T47D (cell line): ENCODE results near the gene TM9SF1.

Source experiments
- DNase-seq, 2 experiments: peaks; one replicate each; pipeline versions ENCODE4 v3.0.0 to v3.0.0-alpha.2; 2011 to 2012; ENCODE audit warnings: low read depth in 1 of 2, low spot score in 1 of 2
- JUND ChIP-seq: IDR thresholded peaks from 2 replicates; pipeline ENCODE4 v1.6.1; 2012; ENCODE audit warnings: low read depth
- in situ Hi-C: cut with HindIII; loops from 2 replicates; pipeline ENCODE4 v1.10.0; 2016; ENCODE audit warnings: low sequenced_read_pairs, low pct_unique_long_range_greater_than_20kb

The TM9SF1 gene

GRCh38 chr14:24198814-24199524 is 3.7 kb upstream of the TM9SF1 start:
- no peak for DNase-seq
- TF ChIP-seq JUND, result no peak
- in situ Hi-C loops, result no loop called here

DNA sequence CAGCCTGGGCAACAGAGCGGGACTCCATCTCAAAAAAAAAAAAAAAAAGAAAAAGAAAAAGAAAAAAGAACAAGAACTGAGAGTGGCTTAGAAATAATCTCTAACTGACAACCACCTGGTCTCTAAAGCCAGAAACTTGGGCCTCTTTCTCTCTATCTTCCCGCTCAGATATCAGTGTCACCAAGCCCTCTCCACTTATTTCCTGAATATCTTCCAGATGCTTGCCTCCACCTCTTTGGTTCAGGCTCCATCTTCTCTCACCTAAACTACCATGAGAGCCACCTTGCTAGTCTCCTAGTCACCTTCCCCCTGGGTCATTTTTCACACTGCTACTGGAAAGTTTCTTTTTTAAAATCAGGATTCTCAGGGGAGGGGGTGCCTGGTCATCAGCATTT is 1.8 kb upstream of the TM9SF1 start:
- TF ChIP-seq JUND, result no peak
- DNase-seq, result no peak
- in situ Hi-C loops, result no loop called here

DNA sequence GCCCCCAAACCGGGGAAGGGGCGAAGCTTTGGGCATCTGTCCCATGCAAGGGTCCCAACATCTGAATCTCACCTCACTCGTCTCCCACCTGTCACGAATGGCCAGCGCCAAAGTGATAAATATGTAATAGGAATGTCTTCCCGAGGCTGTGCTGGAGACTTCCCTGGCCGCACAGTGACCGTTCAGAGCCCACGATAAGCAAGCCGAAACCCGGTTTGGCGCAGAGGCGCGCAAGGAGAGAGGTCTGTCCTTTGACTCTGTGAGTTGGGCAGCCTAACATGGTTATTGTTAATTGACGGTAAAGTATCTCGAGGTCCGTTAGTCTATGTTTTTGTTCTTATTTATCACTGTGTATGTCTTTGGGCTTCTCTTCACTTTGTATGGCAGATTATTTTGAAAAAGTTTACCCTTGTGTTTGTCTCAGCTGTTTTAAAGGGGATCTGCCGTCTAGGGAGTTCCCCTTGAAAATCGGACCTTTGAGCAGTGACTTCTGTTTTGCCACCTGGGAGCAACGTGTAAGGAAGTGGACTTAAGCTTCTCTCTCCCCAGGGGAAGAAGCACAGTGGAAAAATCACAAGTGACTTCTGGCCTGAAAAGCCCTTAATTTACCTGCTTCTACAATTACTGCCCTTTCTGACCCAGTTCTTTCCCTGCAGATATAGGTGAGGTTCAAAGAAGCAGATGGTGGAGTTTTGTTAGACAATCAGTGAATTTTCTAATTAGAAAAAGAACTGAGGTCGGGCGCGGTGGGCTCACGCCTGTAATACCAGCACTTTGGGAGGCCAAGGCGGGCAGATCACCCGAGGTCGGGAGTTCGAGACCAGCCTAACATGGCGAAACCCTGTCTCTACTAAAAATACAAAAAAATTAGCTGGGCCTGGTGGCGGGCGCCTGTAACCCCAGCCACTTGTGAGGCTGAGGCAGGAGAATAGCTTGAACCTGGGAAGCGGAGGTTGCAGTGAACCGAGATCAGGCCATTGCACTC is 1.1 kb upstream of the TM9SF1 start:
- no peak for TF ChIP-seq JUND
- DNase-seq, result no peak
- in situ Hi-C loops, result no loop called here

DNA sequence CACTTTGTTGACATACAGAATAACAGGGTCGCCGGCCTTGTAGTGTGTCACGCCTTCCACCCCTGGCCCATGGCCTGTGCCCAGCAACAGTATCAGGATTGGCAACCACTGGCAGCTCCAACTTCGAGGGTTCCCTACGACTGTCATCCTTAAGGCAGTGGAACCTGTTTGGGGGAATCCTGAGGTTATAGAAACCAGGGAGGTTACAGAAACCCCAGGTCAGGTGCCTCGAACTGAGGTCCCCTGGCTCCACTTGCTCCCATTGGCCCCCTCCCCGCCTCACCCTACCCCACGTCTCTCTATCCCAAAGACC is 412 bp downstream of the TM9SF1 start:
- in situ Hi-C loops, result no loop called here
- no peak for DNase-seq
- no peak for TF ChIP-seq JUND

- no peak for TF ChIP-seq JUND
- DNase-seq, result no peak
- in situ Hi-C loops, result no loop called here
These were observed 912 bp downstream of the TM9SF1 start for GRCh38 chr14:24194186-24194872.

DNA sequence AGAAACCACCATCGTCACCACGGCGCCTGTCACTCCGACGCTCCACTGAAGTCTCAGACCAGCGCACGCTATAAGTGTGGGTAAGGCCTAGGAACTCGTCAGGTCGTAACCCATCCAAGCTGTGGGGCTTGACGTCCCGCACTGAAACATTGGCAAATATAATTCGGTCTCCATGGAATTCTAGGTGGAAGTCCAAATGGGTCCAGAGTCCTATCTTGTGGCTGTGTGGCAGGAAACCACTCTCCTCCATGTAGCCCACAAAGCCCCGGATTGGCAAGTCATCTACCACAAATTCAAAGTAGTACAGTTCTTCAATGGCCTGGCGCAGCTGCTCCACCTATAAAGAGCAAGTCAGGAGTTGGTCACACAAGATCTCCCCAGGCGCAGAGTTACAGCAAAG is 2.3 kb downstream of the TM9SF1 start:
- no peak for DNase-seq
- TF ChIP-seq JUND, result no peak
- in situ Hi-C loops, result no loop called here

DNA sequence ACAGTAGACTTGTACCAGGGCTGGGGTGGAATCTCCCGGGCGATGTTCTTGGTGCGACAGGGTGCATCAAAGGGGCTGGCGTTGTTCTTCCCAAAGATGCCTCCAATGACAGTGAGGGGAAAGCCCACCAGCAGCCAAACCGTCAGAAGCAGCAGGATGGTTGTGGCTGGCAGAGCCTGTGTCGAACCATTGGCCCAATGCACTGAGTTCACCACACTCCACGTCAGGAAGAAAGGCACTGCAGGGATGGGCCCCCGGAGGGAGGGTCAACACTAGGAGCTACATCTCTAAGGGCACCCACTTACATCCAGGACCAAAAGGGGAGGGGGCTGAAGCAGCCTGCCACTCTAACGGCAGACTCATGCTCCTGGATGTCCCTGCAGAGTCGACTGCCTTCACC is 4.8 kb downstream of the TM9SF1 start:
- in situ Hi-C loops, result no loop called here
- TF ChIP-seq JUND, result no peak
- no peak for DNase-seq

GRCh38 chr14:24189460-24189859 is 5.8 kb downstream of the TM9SF1 start:
- TF ChIP-seq JUND, result no peak
- in situ Hi-C loops, result no loop called here
- no peak for DNase-seq

GRCh38 chr14:24189059-24189375 is 6.2 kb downstream of the TM9SF1 start:
- no peak for TF ChIP-seq JUND
- in situ Hi-C loops, result no loop called here
- DNase-seq, result no peak

DNA sequence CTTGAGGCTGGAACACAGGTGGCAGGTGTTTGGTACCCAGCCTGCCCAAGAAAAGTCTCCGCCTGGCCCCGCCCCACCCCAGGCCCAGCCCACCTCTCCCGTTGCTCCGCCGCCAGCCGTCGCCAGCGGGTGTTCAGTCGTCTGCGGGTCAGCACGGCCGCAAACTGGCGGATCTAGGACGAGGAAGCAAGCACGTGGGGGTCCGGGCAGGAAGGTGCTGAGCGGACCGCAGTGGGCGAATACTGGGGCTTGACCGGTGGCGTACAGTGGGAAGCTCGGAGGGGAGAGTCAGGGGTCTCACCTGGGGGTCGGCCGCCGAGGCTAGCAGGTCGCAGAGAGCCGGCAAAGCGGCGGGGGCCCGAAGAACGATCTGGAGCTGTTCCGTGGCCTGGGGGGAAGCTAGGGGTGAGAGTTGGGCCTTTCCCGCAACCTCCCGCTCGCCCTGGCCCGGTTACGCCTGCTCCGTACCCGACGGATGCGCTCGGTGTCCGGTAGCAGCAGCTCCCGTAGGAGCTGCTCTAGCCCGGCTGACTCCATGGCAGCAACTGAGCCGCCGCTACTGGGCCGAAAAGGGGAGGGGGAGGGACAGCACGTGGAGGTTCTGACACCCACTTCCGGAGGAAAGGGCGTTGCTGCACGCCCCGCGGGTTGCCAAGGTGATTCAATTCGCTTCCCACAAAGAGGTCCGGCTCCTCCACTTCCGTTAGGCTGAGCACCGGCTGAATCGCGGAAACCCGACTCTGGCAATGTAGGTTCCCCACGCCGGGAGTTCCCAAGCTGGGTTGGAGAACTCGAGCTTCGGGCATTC is 6.8 kb downstream of the TM9SF1 start, which contains the start of gene IPO4:
Gene IPO4, minus strand, starts transcription at position 566 of the 808 bp plus-strand sequence. Its CDS starts 29 bp downstream, at position 537.
- in situ Hi-C loops, result no loop called here
- no peak for TF ChIP-seq JUND
- DNase-seq, result peak; percentile 90 to 97

DNA sequence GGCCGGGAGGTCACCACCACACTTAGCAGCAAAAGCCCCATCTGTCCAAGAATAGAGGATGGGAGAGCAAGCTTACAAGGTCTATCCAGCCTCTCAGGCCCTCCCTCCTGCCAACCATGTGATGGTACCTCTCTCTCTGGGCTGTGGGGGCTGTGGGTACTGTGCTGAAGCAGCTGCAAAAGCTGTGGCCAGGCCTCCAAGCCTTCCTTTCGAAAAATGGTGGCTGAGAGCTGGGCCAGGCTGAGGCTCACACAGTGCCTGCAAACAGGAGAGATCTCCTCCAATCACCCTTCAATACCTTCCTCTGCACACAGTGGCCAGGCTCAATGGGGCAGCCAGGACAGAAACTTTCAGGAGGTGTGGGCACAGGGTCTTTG is 7.7 kb downstream of the TM9SF1 start:
- in situ Hi-C loops, result no loop called here

GRCh38 chr14:24186831-24187538 is 8.3 kb downstream of the TM9SF1 start:
- no peak for DNase-seq
- in situ Hi-C loops, result no loop called here
- TF ChIP-seq JUND, result no peak

More for the DNA sequence above, 7.7 kb downstream of the TM9SF1 start:
- no peak for TF ChIP-seq JUND
- DNase-seq, result no peak
